ENCODE measurements around the gene MICALL2.

The MICALL2 gene

GRCh38 chr7:1466524-1467271 is 7.4 kb upstream of the MICALL2 start:
- DNase-seq, result no peak

GRCh38 chr7:1464694-1465093 is 5.4 kb upstream of the MICALL2 start:
- no peak for DNase-seq

GRCh38 chr7:1463676-1464223 is 4.5 kb upstream of the MICALL2 start:
- no peak for DNase-seq

- DNase-seq, result no peak
Observed at GRCh38 chr7:1461646-1462375, 2.5 kb upstream of the MICALL2 start.

GRCh38 chr7:1460821-1461645 is 1.8 kb upstream of the MICALL2 start:
- no peak for DNase-seq

- no peak for DNase-seq
Observed at GRCh38 chr7:1459920-1460820, 900 bp upstream of the MICALL2 start.

- peak; percentile 96 for DNase-seq
Observed at GRCh38 chr7:1459512-1459892, 232 bp upstream of the MICALL2 start.

GRCh38 chr7:1457949-1458682 is 1.2 kb downstream of the MICALL2 start:
- DNase-seq, result no peak

- no peak for DNase-seq
Observed at GRCh38 chr7:1457059-1457948, 2.0 kb downstream of the MICALL2 start.

GRCh38 chr7:1455955-1456354 is 3.3 kb downstream of the MICALL2 start:
- DNase-seq, result no peak

GRCh38 chr7:1455241-1455939 is 3.9 kb downstream of the MICALL2 start:
- no peak for DNase-seq

GRCh38 chr7:1454542-1454941 is 4.7 kb downstream of the MICALL2 start:
- no peak for DNase-seq

- no peak for DNase-seq
Observed at GRCh38 chr7:1452205-1452604, 7.1 kb downstream of the MICALL2 start.

- no peak for DNase-seq
Observed at GRCh38 chr7:1450987-1451386, 8.3 kb downstream of the MICALL2 start.

- DNase-seq, result no peak
Observed at GRCh38 chr7:1450431-1450830, 8.8 kb downstream of the MICALL2 start.

GRCh38 chr7:1449951-1450350 is 9.3 kb downstream of the MICALL2 start:
- DNase-seq, result no peak

- DNase-seq, result no peak
Observed at GRCh38 chr7:1449501-1449900, 9.8 kb downstream of the MICALL2 start.

GRCh38 chr7:1448958-1449357 is 10.3 kb downstream of the MICALL2 start:
- no peak for DNase-seq

GRCh38 chr7:1447551-1448244 is 11.6 kb downstream of the MICALL2 start:
- DNase-seq, result no peak

Measured in DMS 273 treated with DMSO at 0.1 percent for 48 hours (cell line).